Embryonic facial prominence (tissue), 1 donor: ENCODE measurements around the gene WTAP.
"Not testable (repeated sequence)": the region's sequence is repeated elsewhere in the genome, so short reads cannot be mapped to it uniquely, and the experiment has no call there.

Source experiments
- DNase-seq: peaks from one replicate; pipeline ENCODE4 v3.0.0-alpha.2; 2016; ENCODE audit errors: extremely low spot score

WTAP gene

DNA sequence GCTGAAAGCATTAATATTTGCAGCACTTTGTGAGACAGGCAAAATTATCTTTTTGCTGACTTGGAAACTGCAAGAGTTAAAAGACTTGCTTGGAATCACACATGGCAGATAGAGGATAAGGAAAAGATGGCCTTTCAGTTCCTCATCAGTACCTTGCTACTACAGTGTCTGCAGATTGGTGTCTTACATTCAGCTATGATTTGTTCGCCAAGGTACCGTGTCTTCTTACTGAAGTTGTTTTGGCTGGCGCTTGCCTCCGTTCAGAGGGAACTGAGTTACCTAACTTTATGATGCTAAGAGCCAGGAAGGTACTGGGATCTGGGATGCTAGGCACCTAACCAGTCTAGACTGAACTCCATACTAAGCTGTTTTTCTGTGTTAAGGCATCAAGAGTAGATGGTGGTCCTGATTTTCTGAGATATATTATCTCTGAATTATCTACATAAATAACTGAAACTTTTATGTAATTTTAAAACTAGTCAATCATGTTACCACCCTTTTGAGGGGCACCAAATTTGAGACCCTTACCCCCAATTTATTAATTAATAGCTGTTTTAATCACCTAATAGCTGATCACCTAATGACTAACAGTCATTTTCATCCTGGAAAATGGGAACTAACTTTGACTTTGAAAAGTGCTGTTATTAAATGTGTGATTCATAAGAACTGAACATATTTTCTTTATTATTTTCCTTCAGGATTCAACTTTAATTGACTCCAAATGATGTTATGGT, 2.5 kb downstream of the WTAP start:
- DNase-seq = no peak

DNA sequence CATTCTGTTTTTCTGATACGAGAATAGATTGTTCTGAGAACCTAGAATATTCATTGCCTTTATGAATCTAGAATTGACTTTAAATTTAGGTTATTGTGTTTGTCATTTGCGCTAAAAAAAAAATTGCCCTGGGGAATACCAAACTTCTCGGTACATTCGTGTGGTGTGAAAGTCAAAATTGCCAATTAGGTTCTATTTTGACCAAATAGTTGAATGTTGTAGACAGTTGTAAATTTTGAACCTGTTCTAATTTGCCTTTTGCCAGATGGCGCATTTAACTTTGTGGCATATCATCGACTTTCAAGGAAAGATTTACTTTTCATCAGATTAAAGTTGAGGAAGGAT, 3.0 kb downstream of the WTAP start:
- no peak for DNase-seq

DNA sequence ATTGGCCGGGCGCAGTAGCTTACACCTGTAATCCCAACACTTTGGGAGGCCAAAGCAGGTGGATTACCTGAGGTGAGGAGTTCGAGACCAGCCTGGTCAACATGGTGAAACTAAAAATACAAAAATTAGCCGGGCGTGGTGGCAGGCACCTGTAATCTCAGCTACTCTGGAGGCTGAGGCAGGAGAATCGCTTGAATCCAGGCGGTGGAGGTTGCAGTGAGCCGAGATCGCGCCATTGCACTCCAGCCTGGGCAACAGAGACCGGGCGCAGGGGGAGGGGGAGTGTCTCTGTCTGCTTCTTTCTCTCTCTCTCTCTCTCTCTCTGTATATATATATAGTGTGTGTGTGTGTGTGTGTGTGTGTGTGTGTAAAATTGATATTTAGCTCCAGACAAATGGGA, 5.2 kb downstream of the WTAP start:
- DNase-seq = not testable (repeated sequence)

DNA sequence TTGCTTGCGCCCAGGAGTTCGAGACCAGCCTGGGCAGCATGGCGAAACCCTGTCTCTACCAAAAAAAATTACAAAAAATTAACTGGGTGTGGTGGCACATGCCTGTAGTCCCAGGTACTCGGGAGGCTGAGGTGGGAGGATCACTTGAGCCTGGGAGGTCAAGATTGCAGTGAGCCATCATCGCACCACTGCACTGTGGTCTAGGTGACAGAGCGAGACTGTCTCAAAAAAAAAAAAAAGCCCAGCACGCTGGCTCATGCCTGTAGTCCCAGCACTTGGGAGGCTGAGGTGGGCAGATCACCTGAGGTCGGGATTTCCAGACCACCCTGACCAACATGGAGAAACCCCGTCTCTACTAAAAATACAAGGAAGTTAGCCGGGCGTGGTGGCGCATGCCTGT, 6.1 kb downstream of the WTAP start:
- not testable (repeated sequence) for DNase-seq

DNA sequence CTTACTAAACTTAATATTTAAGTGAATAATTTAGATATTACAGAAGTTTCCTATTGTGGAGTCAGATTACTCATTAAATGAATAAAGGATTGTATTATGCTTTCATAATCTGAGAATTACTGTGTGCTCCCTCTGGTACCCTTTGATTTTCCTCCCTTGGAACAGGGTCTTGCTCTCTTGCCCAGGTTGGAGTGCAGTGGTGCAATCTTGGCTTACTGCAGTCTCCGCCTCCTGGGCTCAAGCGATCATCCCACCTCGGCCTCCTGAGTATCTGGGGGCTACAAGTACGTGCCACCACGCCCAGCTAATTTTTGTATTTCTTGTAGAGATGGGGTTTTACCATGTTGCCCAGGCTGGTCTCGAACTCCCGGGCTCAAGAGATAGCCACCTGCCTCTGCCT, 9.6 kb downstream of the WTAP start:
- no peak for DNase-seq

DNA sequence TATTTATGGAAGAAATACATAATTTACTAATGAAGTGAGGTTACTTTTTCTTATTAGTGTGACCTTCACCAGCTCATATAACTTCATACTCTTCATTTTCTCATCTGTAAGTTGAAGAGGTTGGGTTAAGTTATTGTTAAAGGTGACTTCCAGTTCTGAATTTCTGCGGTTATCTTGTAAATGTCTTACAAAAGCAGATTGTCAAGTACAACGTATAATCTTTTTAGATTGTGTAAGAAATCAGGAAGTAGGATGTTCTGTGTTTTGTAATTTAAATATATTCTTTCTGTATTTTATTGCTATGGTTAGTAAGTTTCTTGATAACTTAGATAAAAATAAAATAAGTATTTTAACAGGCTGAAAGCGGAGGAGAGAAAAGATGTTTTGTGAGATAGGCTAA, 12.0 kb downstream of the WTAP start:
- DNase-seq = no peak

DNA sequence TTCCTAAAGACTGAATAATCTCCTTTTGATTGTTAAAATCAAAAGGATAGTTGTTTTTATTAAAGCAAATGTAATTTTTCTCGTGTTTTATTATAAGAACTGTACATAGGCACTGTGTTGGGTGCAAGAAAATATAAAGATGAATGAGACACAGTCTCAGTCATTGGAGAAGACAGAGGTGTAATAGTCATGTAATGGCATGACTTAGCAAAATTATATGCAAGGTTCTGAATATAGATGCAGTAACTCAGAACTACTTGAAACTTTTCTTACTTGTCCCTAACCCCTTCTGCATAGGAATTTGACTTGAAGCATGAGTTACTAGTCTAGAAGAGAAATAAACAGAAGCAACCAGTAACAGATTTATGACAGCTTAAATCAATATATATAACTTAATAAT, 14.9 kb downstream of the WTAP start:
- DNase-seq = no peak

DNA sequence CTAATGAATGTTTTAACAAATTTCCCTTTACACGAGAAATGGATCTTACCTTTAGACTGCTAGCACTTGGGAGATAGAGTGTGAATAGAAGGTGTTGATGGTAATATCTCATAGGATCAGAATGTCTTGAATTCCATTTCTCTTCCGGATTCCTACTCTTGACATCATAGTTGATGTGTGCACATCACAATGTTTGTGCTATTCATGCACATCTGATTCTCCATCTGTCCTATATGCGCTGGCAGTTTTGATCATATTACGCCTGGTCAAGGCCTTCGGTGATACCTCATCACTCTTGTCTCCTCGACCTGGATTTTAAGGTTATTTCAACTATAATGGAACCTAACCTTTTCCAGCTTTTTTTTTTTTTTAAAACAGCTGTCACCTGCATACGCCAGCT, 17.8 kb downstream of the WTAP start:
- no peak for DNase-seq

DNA sequence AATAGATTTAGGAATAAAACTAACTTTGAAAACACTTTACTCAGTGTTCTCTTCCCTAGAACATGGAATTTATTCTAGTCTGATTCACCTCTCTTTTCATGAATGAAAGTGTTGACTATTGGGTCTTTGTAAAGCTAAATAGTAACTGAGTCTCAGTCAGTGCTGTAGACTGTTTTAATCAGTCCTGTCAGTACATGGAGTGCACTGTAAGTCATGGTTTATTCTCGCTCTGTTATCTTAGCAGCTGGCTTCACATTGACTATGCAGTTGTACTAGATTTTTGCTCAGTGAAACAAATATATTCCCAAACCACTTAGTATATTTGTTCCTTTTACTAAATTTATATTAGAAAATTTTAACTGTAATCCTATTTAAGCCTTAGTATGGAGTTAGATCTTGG, 19.5 kb downstream of the WTAP start:
- no peak for DNase-seq

DNA sequence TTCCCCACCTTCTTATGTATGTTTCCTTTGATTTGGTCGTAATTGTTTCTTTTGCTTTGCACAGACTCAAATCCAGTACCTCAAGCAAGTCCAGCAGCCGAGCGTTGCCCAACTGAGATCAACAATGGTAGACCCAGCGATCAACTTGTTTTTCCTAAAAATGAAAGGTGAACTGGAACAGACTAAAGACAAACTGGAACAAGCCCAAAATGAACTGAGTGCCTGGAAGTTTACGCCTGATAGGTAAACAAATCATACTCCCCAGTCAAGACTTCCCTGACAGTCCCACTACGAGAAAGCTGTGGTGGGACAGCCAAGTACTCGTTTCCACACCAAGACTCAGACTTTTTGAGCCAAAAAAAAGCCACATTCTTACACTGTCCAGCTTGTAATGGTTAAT, 20.8 kb downstream of the WTAP start:
- not testable (repeated sequence) for DNase-seq

DNA sequence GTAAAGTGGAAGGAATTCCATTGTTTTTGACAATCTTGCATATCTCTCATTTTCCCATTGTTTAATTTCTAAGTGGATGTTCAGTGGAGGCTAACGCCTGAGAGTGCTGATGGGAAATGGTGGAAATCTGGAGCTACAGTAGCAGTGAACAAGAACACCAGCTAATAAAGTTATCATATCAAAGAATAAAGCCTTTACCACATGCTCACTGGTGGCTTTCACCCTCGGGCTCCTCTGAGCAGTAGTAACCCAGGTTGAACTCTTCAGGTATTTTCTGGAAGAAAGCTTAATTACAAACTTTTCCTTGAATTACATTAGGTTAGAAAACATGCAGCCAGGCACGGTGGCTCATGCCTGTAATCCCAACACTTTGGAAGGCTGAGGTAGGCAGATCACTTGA, 24.1 kb downstream of the WTAP start:
- DNase-seq = no peak

DNA sequence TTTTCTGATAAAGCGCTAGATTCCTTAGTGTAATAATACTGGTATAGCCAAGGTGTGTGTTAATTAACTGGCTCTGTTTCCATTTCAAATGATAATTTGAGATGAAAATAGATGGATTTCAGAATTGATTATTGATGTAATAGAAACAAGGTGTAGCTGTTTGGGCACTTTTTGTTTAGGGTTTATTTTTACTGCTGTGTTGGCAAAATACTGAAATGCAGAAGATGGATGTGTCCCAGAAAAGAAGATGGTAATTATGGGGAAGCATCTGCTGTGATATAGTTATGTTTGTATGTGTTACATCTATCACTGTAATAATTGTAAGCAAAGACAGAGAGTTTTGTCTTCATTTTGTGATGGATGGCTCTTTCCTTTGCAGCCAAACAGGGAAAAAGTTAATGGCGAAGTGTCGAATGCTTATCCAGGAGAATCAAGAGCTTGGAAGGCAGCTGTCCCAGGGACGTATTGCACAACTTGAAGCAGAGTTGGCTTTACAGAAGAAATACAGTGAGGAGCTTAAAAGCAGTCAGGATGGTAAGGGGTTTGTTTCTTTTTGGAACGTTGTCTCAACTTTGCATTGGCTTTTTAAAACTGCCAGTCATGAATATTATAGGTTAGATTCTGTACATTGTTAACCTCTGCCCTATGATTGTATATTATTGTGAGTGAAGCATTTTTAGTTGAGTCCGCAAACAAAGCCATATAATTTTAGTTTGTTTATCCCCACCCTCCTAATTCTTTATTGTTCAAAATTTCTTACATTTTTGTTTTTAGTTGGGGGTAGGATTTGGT, 26.0 kb downstream of the WTAP start:
- DNase-seq = no peak

DNA sequence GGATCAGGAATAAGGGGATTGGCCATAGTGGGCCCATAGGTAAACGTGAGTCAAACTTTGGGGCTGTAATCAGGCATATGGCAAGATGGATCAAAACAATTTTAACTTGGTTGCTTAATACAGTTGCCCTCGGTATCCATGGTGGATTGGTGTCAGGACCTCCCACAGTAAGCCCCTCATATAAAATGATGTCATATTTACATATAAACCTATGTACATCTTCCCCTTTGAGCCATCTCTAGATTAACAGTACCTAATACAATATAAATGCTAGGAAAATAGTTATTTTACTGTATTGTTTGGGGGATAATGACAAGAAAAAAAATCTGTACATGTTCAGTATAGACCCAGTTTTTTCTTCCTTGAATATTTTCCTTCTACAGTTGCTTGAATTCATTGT, 27.1 kb downstream of the WTAP start:
- no peak for DNase-seq

DNA sequence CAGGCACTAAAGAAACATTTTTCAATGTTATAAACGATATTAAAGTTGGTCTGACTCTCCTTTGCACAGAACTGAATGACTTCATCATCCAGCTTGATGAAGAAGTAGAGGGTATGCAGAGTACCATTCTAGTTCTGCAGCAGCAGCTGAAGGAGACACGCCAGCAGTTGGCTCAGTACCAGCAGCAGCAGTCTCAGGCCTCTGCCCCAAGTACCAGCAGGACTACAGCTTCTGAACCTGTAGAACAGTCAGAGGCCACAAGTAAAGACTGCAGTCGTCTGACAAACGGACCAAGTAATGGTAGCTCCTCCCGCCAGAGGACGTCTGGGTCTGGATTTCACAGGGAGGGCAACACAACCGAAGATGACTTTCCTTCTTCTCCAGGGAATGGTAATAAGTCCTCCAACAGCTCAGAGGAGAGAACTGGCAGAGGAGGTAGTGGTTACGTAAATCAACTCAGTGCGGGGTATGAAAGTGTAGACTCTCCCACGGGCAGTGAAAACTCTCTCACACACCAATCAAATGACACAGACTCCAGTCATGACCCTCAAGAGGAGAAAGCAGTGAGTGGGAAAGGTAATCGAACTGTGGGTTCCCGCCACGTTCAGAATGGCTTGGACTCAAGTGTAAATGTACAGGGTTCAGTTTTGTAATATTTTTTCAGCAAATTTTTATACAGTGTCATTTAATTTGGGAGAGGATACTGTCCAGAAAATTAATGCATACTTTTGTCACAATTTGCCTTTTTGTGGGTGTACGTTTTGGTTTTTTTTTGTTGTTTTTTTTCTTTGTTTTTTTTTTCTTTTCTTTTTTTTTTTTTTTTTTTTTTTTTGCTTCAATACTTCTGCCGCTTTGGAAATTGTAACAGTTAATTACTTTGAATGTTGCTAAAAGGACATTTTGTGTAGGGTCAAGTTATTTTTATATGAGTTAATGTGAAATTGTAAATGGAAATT, 27.9 kb downstream of the WTAP start:
- DNase-seq = no peak

DNA sequence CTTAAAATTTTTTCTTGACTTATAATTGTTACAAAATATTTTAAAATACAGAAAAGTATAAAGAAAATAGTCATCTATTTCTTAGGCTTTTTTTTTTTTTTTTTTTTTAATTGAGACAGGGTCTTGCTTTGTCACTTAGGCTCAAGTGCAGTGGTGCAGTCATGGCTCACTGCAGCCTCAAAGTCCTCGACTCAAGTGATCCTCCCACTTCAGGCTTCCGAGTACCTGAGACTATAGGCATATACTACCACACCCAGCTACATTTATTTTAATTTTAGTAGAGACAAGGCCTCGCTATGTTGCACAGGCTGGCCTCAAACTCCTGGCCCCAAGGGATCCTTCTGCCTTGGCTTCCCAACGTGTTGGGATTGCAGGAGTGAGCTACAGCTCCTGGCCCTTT, 29.2 kb downstream of the WTAP start:
- no peak for DNase-seq

DNA sequence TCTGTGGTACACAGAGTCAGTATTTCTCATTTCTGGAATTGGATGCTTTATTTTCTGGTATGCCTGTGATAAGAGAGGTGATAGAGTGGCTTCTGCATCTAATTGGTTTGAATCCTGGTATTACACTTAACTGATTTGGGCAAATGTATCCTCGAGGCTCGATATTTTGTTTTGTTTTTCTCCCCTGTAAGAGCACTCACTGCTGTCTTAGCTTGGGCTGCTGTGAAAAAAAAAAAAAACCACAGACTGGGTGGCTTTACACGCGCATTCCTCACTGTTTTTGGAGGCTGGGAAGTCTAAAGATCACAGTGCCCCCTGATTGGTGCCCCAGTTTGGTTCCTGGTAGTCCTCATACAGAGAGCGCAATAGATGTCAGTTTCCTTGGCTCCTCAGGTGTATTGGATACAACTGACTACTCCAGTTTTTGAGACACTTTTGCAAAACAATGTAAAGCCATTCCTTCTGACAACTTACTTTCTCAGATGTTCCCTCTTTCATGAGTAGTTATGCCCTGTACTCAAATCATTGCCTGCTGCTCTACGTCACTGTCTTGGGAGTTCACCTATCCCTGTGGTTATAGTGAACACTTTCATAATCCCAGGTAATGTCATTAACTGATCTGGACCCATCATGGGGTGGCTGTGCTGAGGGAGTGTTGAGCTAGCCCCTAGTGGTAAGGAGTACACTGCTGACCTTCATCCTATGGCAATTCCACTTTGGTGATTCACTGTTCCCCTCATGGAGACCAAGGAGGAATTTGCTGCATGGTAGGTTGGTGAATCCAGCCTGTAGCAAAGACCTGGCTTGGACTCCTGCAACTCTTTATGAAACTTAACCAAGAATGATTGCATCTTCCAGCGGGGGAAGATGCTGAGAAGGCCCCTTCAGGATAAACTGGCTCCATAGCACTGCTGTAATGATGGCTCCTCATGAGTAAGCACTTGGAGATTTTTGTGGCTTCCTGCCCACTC, 31.0 kb downstream of the WTAP start:
- no peak for DNase-seq

DNA sequence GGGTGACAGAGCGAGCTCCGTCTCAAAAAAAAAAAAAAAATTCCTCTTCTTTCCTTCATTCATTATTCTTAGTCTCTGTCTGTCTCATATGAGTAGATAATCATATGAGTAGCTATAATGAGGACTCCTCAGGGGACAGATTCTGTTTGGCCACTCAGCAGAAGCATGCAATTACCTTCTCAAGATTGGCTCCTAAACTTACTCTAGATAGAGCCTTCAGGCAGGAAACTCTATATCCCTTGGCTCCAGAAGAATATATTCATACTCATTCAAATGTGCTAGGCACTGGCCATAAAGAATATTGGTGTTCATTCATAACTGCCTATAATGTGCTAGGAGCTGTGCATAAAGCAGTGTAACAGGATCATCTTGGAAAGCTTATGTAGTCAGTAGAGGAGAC, 32.3 kb downstream of the WTAP start:
- no peak for DNase-seq

DNA sequence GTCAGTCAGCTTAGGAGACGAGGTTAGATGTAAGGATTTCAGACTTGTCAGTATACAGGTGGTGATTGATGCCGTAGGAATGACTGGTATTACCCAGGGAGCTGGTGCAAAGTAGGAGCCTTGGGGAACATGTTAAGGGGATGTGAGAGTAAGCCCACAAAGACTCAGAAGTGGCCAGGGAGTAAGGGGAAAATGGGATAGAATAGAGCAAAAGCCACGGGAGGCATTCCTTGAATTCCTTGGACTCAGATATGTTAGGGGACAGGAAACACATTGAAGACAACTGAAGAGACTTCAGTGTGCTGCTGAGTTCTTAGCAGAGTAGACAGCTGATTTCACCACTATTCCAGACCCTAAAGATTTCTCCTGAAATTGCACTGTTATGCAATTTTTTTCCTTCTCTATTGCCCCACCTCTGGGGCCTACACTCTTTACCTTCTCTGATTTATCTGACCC, 33.3 kb downstream of the WTAP start:
- DNase-seq = no peak

DNA sequence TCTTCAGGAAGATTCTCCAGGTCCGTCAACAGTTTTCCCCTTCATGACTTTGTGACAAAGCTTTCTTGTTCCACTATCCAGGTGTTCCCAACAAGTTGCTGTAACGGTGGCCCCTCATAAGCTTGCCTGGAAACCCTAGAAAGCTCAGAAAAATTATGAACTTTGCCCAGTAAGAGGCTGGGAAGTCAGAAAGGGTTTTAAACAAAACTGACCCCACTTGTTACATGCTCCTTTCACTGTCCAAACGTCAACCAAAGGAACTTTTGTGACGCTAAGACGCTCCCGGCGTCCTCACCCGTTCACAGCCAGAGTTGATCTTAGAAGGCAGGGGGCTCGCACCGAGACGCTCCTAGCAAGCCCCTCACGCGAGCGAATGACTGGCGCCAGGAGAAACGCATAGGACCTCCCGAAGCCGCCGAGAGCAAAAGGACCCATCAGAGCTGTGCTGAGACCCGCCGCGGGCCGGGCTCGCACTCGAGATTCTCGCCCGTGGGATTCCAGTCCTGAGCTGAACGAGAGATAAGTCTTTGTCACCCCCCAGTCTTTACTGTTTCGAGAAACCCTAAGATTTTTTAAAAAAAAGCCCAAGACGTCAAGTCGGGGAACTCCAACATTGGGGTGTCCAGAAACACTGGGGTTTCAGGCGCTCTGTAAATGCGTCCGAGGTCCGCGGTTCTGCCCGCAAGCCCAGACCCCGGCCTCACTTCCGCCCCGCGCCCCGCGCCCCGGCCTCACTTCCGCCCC, 34.0 kb downstream of the WTAP start:
- DNase-seq = no peak
